ENCODE data around the gene KRT24. TPM values are rescaled to one million over a fixed set of nuclear protein-coding genes. Genes with fewer than 3 reads are reported as not detected.

The KRT24 gene
- total RNA-seq, 1 experiment from 2014 or later: not detected

DNA sequence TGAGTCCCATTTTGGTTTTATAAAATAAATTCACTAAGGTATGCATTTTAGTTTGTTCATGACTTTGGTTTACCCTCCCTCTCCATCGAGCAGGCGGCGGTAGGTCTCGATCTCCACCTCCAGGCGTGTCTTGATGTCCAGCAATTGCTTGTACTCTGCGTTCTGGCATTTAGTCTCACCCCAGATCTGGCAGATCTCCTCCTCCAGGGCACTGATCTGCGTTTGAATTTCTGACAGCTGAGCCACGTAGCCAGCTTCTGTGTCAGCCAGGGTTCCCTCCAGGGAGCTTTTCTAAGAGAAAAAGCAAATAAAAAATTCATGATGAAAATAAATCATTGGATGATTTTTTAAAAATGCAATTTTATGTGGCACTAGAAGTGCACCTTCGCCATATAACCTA lies 4.2 kb downstream of the KRT24 start:
- POLR2A ChIA-PET (ENCODE audit: low non-redundant PET): no interaction called here
- no TSS peak for BruUV-seq (replicated peaks)
- Histone ChIP-seq H3K36me3 (ENCODE audit: insufficient read depth, low read length, poor library complexity, severe bottlenecking) (no peaks in the 10 kb centered on the region), H3K4me1 (ENCODE audit: insufficient read depth, low read length, poor library complexity, severe bottlenecking) (no peaks in the 10 kb centered on the region), H3K9me3 (ENCODE audit: low read depth, low read length, poor library complexity, severe bottlenecking) (no peaks in the 10 kb centered on the region), H3K27me3 (replicated peaks; ENCODE audit: insufficient read depth, low read depth, low read length, poor library complexity) (no peaks in the 10 kb centered on the region), H3K27ac (ENCODE audit: low read depth, low read length, poor library complexity, severe bottlenecking) (no peak overlapping the region), H3K4me3 (ENCODE audit: low read depth, low read length, poor library complexity, severe bottlenecking) (no peak overlapping the region)
- DNase-seq (ENCODE audit: low spot score): no peak
- TF ChIP-seq EZH2 (IDR thresholded peaks at IDR 0.05; ENCODE audit: borderline replicate concordance, low read depth, low read length, poor library complexity, severe bottlenecking) (no peak), CTCF (conservative IDR thresholded peaks at IDR 0.05; ENCODE audit: low read depth, low read length) (no peak)
- intact Hi-C loops (cut with micrococcal nuclease; ENCODE audit: unreplicated experiment): no loop called here
- CTCF ChIA-PET: no interaction called here

DNA sequence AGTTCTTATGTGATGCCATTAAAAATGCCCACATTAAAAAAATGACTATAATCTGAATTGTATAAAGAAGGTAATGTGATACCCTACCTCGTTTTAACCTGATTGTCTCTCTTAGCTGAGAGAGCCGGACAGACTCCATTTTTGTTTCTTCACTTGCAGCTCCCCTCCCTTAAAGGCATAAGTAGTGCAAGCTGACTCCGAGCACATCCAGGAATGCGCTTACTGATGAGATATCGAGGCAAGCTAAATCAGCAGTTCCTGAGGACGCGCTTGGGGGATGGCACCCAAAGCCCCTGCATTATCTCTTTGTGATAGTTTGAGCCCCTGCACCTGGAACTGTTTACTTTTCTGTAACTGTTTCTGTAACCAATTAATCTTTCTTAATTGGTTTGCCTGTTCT lies 6.3 kb downstream of the KRT24 start:
- DNase-seq (ENCODE audit: low spot score): no peak
- POLR2A ChIA-PET (ENCODE audit: low non-redundant PET): no interaction called here
- Histone ChIP-seq H3K27me3 (replicated peaks; ENCODE audit: insufficient read depth, low read depth, low read length, poor library complexity) (no peaks in the 10 kb centered on the region), H3K4me1 (ENCODE audit: insufficient read depth, low read length, poor library complexity, severe bottlenecking) (no peaks in the 10 kb centered on the region), H3K9me3 (ENCODE audit: low read depth, low read length, poor library complexity, severe bottlenecking) (no peaks in the 10 kb centered on the region), H3K4me3 (ENCODE audit: low read depth, low read length, poor library complexity, severe bottlenecking) (no peak overlapping the region), H3K36me3 (ENCODE audit: insufficient read depth, low read length, poor library complexity, severe bottlenecking) (no peaks in the 10 kb centered on the region), H3K27ac (ENCODE audit: low read depth, low read length, poor library complexity, severe bottlenecking) (no peak overlapping the region)
- intact Hi-C loops (cut with micrococcal nuclease; ENCODE audit: unreplicated experiment): no loop called here
- TF ChIP-seq EZH2 (IDR thresholded peaks at IDR 0.05; ENCODE audit: borderline replicate concordance, low read depth, low read length, poor library complexity, severe bottlenecking) (no peak), CTCF (conservative IDR thresholded peaks at IDR 0.05; ENCODE audit: low read depth, low read length) (no peak)
- CTCF ChIA-PET: no interaction called here
- BruUV-seq (replicated peaks): no TSS peak

DNA sequence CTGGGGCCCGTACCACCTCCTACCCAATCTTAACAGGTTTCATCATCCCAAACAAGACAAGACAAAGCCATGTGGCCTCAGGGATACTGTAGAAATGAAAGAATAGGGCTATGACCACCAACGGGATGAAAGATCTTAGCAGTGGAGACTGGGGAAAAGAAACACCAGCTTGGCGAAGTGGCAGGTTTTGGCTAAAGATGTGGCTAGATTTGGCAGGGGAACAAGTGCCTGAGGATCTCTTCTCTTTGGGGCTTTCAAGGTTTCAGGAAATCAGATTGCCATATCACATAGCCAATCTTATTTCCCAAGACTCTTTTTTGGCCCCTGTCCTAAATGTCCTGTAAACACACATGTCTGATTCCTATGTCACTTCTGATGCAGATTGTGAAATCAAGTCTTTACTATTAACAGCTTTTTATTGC lies 6.9 kb downstream of the KRT24 start:
- H3K36me3 ChIP-seq (ENCODE audit: insufficient read depth, low read length, poor library complexity, severe bottlenecking): no peaks in the 10 kb centered on the region
- no peaks in the 10 kb centered on the region for H3K9me3 ChIP-seq (ENCODE audit: low read depth, low read length, poor library complexity, severe bottlenecking)
- no peak overlapping the region for H3K4me3 ChIP-seq (ENCODE audit: low read depth, low read length, poor library complexity, severe bottlenecking)
- TF ChIP-seq CTCF (conservative IDR thresholded peaks at IDR 0.05; ENCODE audit: low read depth, low read length): no peak
- TF ChIP-seq EZH2 (IDR thresholded peaks at IDR 0.05; ENCODE audit: borderline replicate concordance, low read depth, low read length, poor library complexity, severe bottlenecking): no peak
- H3K27ac ChIP-seq (ENCODE audit: low read depth, low read length, poor library complexity, severe bottlenecking): no peak overlapping the region
- DNase-seq (ENCODE audit: low spot score): peak; percentile 1
- no peaks in the 10 kb centered on the region for H3K27me3 ChIP-seq (replicated peaks; ENCODE audit: insufficient read depth, low read depth, low read length, poor library complexity)
- no peaks in the 10 kb centered on the region for H3K4me1 ChIP-seq (ENCODE audit: insufficient read depth, low read length, poor library complexity, severe bottlenecking)
- intact Hi-C loops (cut with micrococcal nuclease; ENCODE audit: unreplicated experiment): no loop called here
- no TSS peak for BruUV-seq (replicated peaks)
- POLR2A ChIA-PET (ENCODE audit: low non-redundant PET): no interaction called here
- CTCF ChIA-PET: no interaction called here

Data from A673 (cell line).